HG03558 (cell line): ENCODE results near the gene ASTN2.
A peak's percentile ranks its signal among the peaks of the same experiment; 100 is the strongest.
"Not testable (repeated sequence)": the region's sequence is repeated elsewhere in the genome, so short reads cannot be mapped to it uniquely, and the experiment has no call there.

Source experiments
- ATAC-seq: cut with Tn5 transposase; IDR thresholded peaks from one replicate; pipeline ENCODE4 v1.9.1; 2021; ENCODE audit warnings: moderate number of reproducible peaks; ENCODE audit not compliant: unreplicated experiment; ENCODE audit errors: extremely low read depth

ASTN2 gene

GRCh38 chr9:116942593-116943061 lies 472.2 kb downstream of the ASTN2 start:
- peak; percentile 37 for ATAC-seq

GRCh38 chr9:116941266-116941665 lies 473.6 kb downstream of the ASTN2 start:
- no peak for ATAC-seq

- ATAC-seq = no peak
Measured at GRCh38 chr9:116940614-116941215, 474.1 kb downstream of the ASTN2 start.

GRCh38 chr9:116939614-116940013 lies 475.2 kb downstream of the ASTN2 start:
- no peak for ATAC-seq

GRCh38 chr9:116939161-116939560 lies 475.7 kb downstream of the ASTN2 start:
- no peak for ATAC-seq

- no peak for ATAC-seq
Measured at GRCh38 chr9:116937361-116937760, 477.5 kb downstream of the ASTN2 start.

- no peak for ATAC-seq
Measured at GRCh38 chr9:116935149-116935897, 479.5 kb downstream of the ASTN2 start.

- ATAC-seq = no peak
Measured at GRCh38 chr9:116934131-116934530, 480.7 kb downstream of the ASTN2 start.

GRCh38 chr9:116933251-116933650 lies 481.6 kb downstream of the ASTN2 start:
- ATAC-seq = no peak

GRCh38 chr9:116929621-116930020 lies 485.2 kb downstream of the ASTN2 start:
- no peak for ATAC-seq

- no peak for ATAC-seq
Measured at GRCh38 chr9:116928884-116929283, 486.0 kb downstream of the ASTN2 start.

GRCh38 chr9:116928289-116928688 lies 486.6 kb downstream of the ASTN2 start:
- ATAC-seq = no peak

- ATAC-seq = no peak
Measured at GRCh38 chr9:116927726-116928125, 487.1 kb downstream of the ASTN2 start.

- no peak for ATAC-seq
Measured at GRCh38 chr9:116925121-116925520, 489.7 kb downstream of the ASTN2 start.

- ATAC-seq = no peak
Measured at GRCh38 chr9:116924462-116925110, 490.3 kb downstream of the ASTN2 start.

GRCh38 chr9:116917895-116918508 lies 496.9 kb downstream of the ASTN2 start:
- ATAC-seq = not testable (repeated sequence)

GRCh38 chr9:116913536-116913935 lies 501.3 kb downstream of the ASTN2 start:
- no peak for ATAC-seq

- no peak for ATAC-seq
Measured at GRCh38 chr9:116910201-116910600, 504.7 kb downstream of the ASTN2 start.

GRCh38 chr9:116907989-116908388 lies 506.9 kb downstream of the ASTN2 start:
- ATAC-seq = no peak

GRCh38 chr9:116905171-116905588 lies 509.7 kb downstream of the ASTN2 start:
- ATAC-seq = no peak

GRCh38 chr9:116904165-116904564 lies 510.7 kb downstream of the ASTN2 start:
- no peak for ATAC-seq
